GM23338 (cell line): Measurements from ENCODE around the gene PGLYRP1.

Experiments
- CREB1 ChIP-seq: fragments of 250-450 bp; sonication (Bioruptor Pico); IDR thresholded peaks from 2 replicates; pipeline ENCODE4 v1.5.0; 2020; ENCODE audit warnings: low read depth, mild to moderate bottlenecking, moderate library complexity
- EZH2 ChIP-seq: fragments of 200-600 bp; sonication (generic); IDR thresholded peaks from one replicate; pipeline ENCODE4 v1.8.0; 2017; ENCODE audit warnings: antibody characterized with exemption, mild to moderate bottlenecking, low read depth; ENCODE audit not compliant: unreplicated experiment
- EZH2phosphoT487 ChIP-seq: fragments of 200-600 bp; sonication (generic); IDR thresholded peaks from one replicate; pipeline ENCODE4 v1.8.1; 2018; ENCODE audit warnings: antibody characterized with exemption; ENCODE audit not compliant: unreplicated experiment
- JUNB ChIP-seq: IDR thresholded peaks from one replicate; pipeline ENCODE4 v1.6.1; 2016; ENCODE audit warnings: antibody characterized with exemption; ENCODE audit not compliant: unreplicated experiment
- NANOG ChIP-seq: IDR thresholded peaks from 2 replicates; pipeline ENCODE4 v1.6.1; 2016; ENCODE audit warnings: antibody characterized with exemption, borderline replicate concordance
- POLR2AphosphoS5 ChIP-seq: IDR thresholded peaks from 2 replicates; pipeline ENCODE4 v1.6.1; 2016; ENCODE audit warnings: antibody characterized with exemption, low read depth
- STAT1 ChIP-seq: IDR thresholded peaks from one replicate; pipeline ENCODE4 v1.6.1; 2016; ENCODE audit warnings: antibody characterized with exemption; ENCODE audit not compliant: unreplicated experiment
- ZNF114 ChIP-seq: fragments of 250-450 bp; sonication (Bioruptor Pico); IDR thresholded peaks from 2 replicates; pipeline ENCODE4 v1.5.0; 2020; ENCODE audit warnings: mild to moderate bottlenecking, moderate library complexity
- ZNF331 ChIP-seq: fragments of 250-450 bp; sonication (Bioruptor Pico); IDR thresholded peaks from 2 replicates; pipeline ENCODE4 v1.5.0; 2020; ENCODE audit warnings: low read depth, mild to moderate bottlenecking, moderate library complexity
- ZNF462 ChIP-seq: fragments of 250-450 bp; sonication (Bioruptor Pico); IDR thresholded peaks from 2 replicates; pipeline ENCODE4 v1.5.0; 2020; ENCODE audit warnings: mild to moderate bottlenecking, moderate library complexity
- TF ChIP-seq, protein P1 (sequence below): IDR thresholded peaks from 2 replicates; pipeline ENCODE4 v1.6.1; 2016; ENCODE audit warnings: antibody characterized with exemption
- TF ChIP-seq, protein P2 (sequence below), 2 experiments: fragments of 200-600 bp in 1 of 2; sonication (generic) in 1 of 2; conservative IDR thresholded peaks; 2 replicates each; pipeline versions ENCODE4 v1.5.1 to v1.6.1; 2016 to 2017; ENCODE audit warnings: antibody characterized with exemption in 2 of 2, low read depth in 2 of 2, mild to moderate bottlenecking in 2 of 2, moderate library complexity in 1 of 2
- TF ChIP-seq, protein P3 (sequence below): IDR thresholded peaks from one replicate; pipeline ENCODE4 v1.6.1; 2018; ENCODE audit warnings: antibody characterized with exemption; ENCODE audit not compliant: unreplicated experiment

DNA sequence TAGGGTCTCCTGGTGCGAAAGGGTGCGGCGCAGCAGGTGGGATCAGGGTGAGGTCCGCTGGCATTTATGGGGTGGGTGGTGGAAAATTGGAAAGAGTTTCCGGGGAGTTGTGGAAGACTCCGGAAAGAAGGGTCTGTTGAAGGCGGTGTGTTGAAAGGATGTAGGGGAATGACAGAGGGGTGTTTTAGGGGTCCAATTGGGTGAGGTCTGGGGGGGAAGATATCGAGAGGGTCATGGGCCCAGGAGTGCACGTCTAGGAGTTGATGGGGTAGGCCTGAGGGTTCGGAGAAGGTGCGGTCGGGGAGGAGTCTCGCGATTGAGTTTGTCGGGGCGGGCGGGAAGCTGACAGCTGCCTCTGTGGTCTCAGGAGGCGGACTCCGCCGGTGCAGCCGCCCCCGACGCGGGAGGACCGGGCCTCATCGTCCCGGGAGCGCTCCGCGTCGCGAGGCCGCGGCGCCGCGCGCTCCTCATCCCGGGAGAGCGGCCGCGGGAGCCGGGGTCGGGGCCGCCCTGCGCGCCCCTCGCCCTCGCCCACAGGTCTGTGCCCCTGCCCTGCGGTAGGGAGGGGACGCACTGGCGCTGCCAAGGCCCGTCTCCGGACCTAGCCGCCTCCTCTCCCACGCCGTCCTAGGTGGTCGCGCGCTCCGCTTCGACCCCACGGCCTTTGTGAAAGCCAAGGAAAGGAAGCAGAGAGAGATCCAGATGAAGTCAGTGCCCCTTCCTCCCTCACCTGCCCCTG, 7.0 kb downstream of the PGLYRP1 start:
- TF ChIP-seq EZH2, result peak; percentile 48
- TF ChIP-seq EZH2phosphoT487, result no peak
- TF ChIP-seq, protein P1, sequence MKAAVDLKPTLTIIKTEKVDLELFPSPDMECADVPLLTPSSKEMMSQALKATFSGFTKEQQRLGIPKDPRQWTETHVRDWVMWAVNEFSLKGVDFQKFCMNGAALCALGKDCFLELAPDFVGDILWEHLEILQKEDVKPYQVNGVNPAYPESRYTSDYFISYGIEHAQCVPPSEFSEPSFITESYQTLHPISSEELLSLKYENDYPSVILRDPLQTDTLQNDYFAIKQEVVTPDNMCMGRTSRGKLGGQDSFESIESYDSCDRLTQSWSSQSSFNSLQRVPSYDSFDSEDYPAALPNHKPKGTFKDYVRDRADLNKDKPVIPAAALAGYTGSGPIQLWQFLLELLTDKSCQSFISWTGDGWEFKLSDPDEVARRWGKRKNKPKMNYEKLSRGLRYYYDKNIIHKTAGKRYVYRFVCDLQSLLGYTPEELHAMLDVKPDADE, result no peak
- TF ChIP-seq, protein P2, sequence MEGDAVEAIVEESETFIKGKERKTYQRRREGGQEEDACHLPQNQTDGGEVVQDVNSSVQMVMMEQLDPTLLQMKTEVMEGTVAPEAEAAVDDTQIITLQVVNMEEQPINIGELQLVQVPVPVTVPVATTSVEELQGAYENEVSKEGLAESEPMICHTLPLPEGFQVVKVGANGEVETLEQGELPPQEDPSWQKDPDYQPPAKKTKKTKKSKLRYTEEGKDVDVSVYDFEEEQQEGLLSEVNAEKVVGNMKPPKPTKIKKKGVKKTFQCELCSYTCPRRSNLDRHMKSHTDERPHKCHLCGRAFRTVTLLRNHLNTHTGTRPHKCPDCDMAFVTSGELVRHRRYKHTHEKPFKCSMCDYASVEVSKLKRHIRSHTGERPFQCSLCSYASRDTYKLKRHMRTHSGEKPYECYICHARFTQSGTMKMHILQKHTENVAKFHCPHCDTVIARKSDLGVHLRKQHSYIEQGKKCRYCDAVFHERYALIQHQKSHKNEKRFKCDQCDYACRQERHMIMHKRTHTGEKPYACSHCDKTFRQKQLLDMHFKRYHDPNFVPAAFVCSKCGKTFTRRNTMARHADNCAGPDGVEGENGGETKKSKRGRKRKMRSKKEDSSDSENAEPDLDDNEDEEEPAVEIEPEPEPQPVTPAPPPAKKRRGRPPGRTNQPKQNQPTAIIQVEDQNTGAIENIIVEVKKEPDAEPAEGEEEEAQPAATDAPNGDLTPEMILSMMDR (conservative IDR thresholded peaks at IDR 0.05; ENCODE audit: low read depth in 2 of 2), result no peak
- TF ChIP-seq, protein P3, sequence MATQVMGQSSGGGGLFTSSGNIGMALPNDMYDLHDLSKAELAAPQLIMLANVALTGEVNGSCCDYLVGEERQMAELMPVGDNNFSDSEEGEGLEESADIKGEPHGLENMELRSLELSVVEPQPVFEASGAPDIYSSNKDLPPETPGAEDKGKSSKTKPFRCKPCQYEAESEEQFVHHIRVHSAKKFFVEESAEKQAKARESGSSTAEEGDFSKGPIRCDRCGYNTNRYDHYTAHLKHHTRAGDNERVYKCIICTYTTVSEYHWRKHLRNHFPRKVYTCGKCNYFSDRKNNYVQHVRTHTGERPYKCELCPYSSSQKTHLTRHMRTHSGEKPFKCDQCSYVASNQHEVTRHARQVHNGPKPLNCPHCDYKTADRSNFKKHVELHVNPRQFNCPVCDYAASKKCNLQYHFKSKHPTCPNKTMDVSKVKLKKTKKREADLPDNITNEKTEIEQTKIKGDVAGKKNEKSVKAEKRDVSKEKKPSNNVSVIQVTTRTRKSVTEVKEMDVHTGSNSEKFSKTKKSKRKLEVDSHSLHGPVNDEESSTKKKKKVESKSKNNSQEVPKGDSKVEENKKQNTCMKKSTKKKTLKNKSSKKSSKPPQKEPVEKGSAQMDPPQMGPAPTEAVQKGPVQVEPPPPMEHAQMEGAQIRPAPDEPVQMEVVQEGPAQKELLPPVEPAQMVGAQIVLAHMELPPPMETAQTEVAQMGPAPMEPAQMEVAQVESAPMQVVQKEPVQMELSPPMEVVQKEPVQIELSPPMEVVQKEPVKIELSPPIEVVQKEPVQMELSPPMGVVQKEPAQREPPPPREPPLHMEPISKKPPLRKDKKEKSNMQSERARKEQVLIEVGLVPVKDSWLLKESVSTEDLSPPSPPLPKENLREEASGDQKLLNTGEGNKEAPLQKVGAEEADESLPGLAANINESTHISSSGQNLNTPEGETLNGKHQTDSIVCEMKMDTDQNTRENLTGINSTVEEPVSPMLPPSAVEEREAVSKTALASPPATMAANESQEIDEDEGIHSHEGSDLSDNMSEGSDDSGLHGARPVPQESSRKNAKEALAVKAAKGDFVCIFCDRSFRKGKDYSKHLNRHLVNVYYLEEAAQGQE, result no peak
- no peak for TF ChIP-seq ZNF114
- no peak for TF ChIP-seq CREB1 (CRISPR knock-in tag)
- TF ChIP-seq POLR2AphosphoS5, result no peak
- TF ChIP-seq STAT1, result no peak
- no peak for TF ChIP-seq JUNB
- no peak for TF ChIP-seq ZNF462 (CRISPR knock-in tag)
- no peak for TF ChIP-seq NANOG
- no peak for TF ChIP-seq ZNF331 (CRISPR knock-in tag)
